ENCODE results near the gene UNC5B. TPM values are rescaled to one million over a fixed set of nuclear protein-coding genes. Genes with fewer than 3 reads are reported as not detected.
"Not testable (repeated sequence)": the region's sequence is repeated elsewhere in the genome, so short reads cannot be mapped to it uniquely, and the experiment has no call there.

UNC5B gene
- total RNA-seq, 4 donors from 2014 or later: 3.9 to 7.1 (median 5.7) TPM

- H3K27ac ChIP-seq: no peak overlapping the region
- DNase-seq: no peak
Observed at GRCh38 chr10:71218046-71218650, 5.8 kb downstream of the UNC5B start.

GRCh38 chr10:71218651-71219050 is 6.3 kb downstream of the UNC5B start:
- WGBS, 2 donors: 80 to 89% methylated on average over 4 of the region's 5 CpGs
- Histone ChIP-seq H3K27ac (no peak overlapping the region), H3K36me3 (no peaks in the 10 kb centered on the region), H3K4me3 (replicated peaks in 1 of 3) (no peak overlapping the region), H3K4me1 (peaks cover 14 to 18% of the 10 kb centered on the region in 2 donors), H3K27me3 (no peaks in the 10 kb centered on the region), H3K9me3 (no peaks in the 10 kb centered on the region)
- intact Hi-C loops (cut with DNase I): loop anchor here (10.0 kb wide), 1 partner anchor 674 kb away; no protein-coding TSS in a partner anchor
- no peak for DNase-seq
- TF ChIP-seq POLR2A (IDR thresholded peaks at IDR 0.05): no peak
- TF ChIP-seq CTCF (IDR thresholded peaks at IDR 0.05): no peak

More at GRCh38 chr10:71218046-71218650, 5.8 kb downstream of the UNC5B start:
- Histone ChIP-seq H3K27me3 (no peaks in the 10 kb centered on the region), H3K9me3 (no peaks in the 10 kb centered on the region), H3K4me1 (peaks cover 16 to 18% of the 10 kb centered on the region in 2 donors), H3K36me3 (no peaks in the 10 kb centered on the region), H3K4me3 (replicated peaks in 1 of 3) (peak overlapping the region in 1 of 3 donors; percentile 27)
- TF ChIP-seq POLR2A (IDR thresholded peaks at IDR 0.05) (no peak), CTCF (IDR thresholded peaks at IDR 0.05) (no peak)
- 74 to 86% methylated on average over 4 of the region's 4 CpGs for WGBS, 2 donors
- intact Hi-C loops (cut with DNase I): loop anchor here (10.0 kb wide), 1 partner anchor 673 kb away; no protein-coding TSS in a partner anchor

- not testable (repeated sequence) for H3K27me3 ChIP-seq; H3K36me3 ChIP-seq; DNase-seq; H3K9me3 ChIP-seq; H3K27ac ChIP-seq; H3K4me3 ChIP-seq (replicated peaks in 1 of 3)
- intact Hi-C loops (cut with DNase I): loop anchor here (10.0 kb wide), 1 partner anchor 675 kb away; no protein-coding TSS in a partner anchor
- 81 to 93% methylated on average over 7 of the region's 7 CpGs for WGBS, 2 donors
- H3K4me1 ChIP-seq: peaks cover 10 to 14% of the 10 kb centered on the region in 2 donors
Observed at GRCh38 chr10:71219236-71219917, 7.0 kb downstream of the UNC5B start.

GRCh38 chr10:71219918-71220688 is 7.7 kb downstream of the UNC5B start:
- no peak for DNase-seq
- WGBS, 2 donors: 90 to 94% methylated on average over 8 of the region's 8 CpGs
- intact Hi-C loops (cut with DNase I): loop anchor here (10.0 kb wide), 1 partner anchor 675 kb away; no protein-coding TSS in a partner anchor

More at GRCh38 chr10:71219918-71220688, 7.7 kb downstream of the UNC5B start:
- no peaks in the 10 kb centered on the region for H3K36me3 ChIP-seq
- TF ChIP-seq POLR2A (IDR thresholded peaks at IDR 0.05) (no peak), CTCF (IDR thresholded peaks at IDR 0.05) (no peak)
- no peaks in the 10 kb centered on the region for H3K9me3 ChIP-seq
- H3K27me3 ChIP-seq: no peaks in the 10 kb centered on the region
- H3K4me1 ChIP-seq: peaks cover 10 to 14% of the 10 kb centered on the region in 2 donors
- H3K4me3 ChIP-seq (replicated peaks in 1 of 3): no peak overlapping the region
- H3K27ac ChIP-seq: no peak overlapping the region

Measured in thyroid gland (tissue), 4 donors.